CD4-positive, alpha-beta T cell treated with Interleukin-21 for 1 hour (primary cell): ENCODE results near the gene SYNPO.

Source experiments
- DNase-seq: peaks from one replicate; pipeline ENCODE4 v3.0.0-alpha.2; 2020

The SYNPO gene

GRCh38 chr5:150607991-150608390 lies 32.5 kb upstream of the SYNPO start:
- DNase-seq: no peak

- DNase-seq: no peak
Measured at GRCh38 chr5:150608991-150609390, 31.5 kb upstream of the SYNPO start.

- DNase-seq: no peak
Measured at GRCh38 chr5:150609843-150610584, 30.4 kb upstream of the SYNPO start.

GRCh38 chr5:150611026-150611425 lies 29.4 kb upstream of the SYNPO start:
- no peak for DNase-seq

- DNase-seq: no peak
Measured at GRCh38 chr5:150612405-150612804, 28.1 kb upstream of the SYNPO start.

GRCh38 chr5:150612905-150613670 lies 27.4 kb upstream of the SYNPO start:
- no peak for DNase-seq

GRCh38 chr5:150613991-150614660 lies 26.3 kb upstream of the SYNPO start:
- no peak for DNase-seq

GRCh38 chr5:150614661-150615060 lies 25.8 kb upstream of the SYNPO start:
- no peak for DNase-seq

- DNase-seq: no peak
Measured at GRCh38 chr5:150615141-150615699, 25.2 kb upstream of the SYNPO start.

- no peak for DNase-seq
Measured at GRCh38 chr5:150616024-150616470, 24.4 kb upstream of the SYNPO start.

GRCh38 chr5:150616506-150616905 lies 24.0 kb upstream of the SYNPO start:
- no peak for DNase-seq

GRCh38 chr5:150618163-150618562 lies 22.3 kb upstream of the SYNPO start:
- DNase-seq: no peak

GRCh38 chr5:150618588-150619281 lies 21.7 kb upstream of the SYNPO start:
- no peak for DNase-seq

- DNase-seq: no peak
Measured at GRCh38 chr5:150619359-150620230, 20.9 kb upstream of the SYNPO start.

- DNase-seq: no peak
Measured at GRCh38 chr5:150621301-150621700, 19.2 kb upstream of the SYNPO start.

- no peak for DNase-seq
Measured at GRCh38 chr5:150622157-150622556, 18.3 kb upstream of the SYNPO start.

GRCh38 chr5:150623152-150623877 lies 17.1 kb upstream of the SYNPO start:
- DNase-seq: no peak

GRCh38 chr5:150623878-150624216 lies 16.6 kb upstream of the SYNPO start:
- DNase-seq: no peak

- peak; percentile 35 for DNase-seq
Measured at GRCh38 chr5:150624334-150625163, 15.9 kb upstream of the SYNPO start.

- no peak for DNase-seq
Measured at GRCh38 chr5:150625164-150625535, 15.3 kb upstream of the SYNPO start.
